Subcutaneous abdominal adipose tissue (tissue), 5 donors: Measurements from ENCODE around the gene ZDHHC3.

Experiments used
- H3K27ac ChIP-seq: one replicate; pipeline ENCODE4 v1.7.0; 2013; ENCODE audit warnings: low read depth, mild to moderate bottlenecking, inconsistent platforms, low read length, moderate library complexity
- H3K27me3 ChIP-seq, 5 donors: one replicate each; pipeline ENCODE4 v1.7.0; 2013; ENCODE audit warnings: low read length in 5 of 5, inconsistent platforms in 1 of 5; ENCODE audit not compliant: control insufficient read depth in 5 of 5, insufficient read depth in 4 of 5
- H3K36me3 ChIP-seq, 5 donors: one replicate each; pipeline ENCODE4 v1.7.0; 2013; ENCODE audit warnings: low read length in 5 of 5; ENCODE audit not compliant: control insufficient read depth in 5 of 5, insufficient read depth in 5 of 5
- H3K4me1 ChIP-seq, 5 donors: one replicate each; pipeline ENCODE4 v1.7.0; 2013; ENCODE audit warnings: low read length in 5 of 5, mild to moderate bottlenecking in 3 of 5, moderate library complexity in 1 of 5; ENCODE audit not compliant: control insufficient read depth in 5 of 5, insufficient read depth in 5 of 5
- H3K4me3 ChIP-seq, 5 donors: one replicate each; pipeline ENCODE4 v1.7.0; 2013; ENCODE audit warnings: low read length in 5 of 5, low read depth in 1 of 5
- H3K9ac ChIP-seq, 5 donors: one replicate each; pipeline ENCODE4 v1.7.0; 2013; ENCODE audit warnings: low read length in 5 of 5, mild to moderate bottlenecking in 4 of 5, moderate library complexity in 3 of 5
- H3K9me3 ChIP-seq, 5 donors: one replicate each; pipeline ENCODE4 v1.7.0; 2013; ENCODE audit warnings: low read length in 5 of 5; ENCODE audit not compliant: control insufficient read depth in 5 of 5
- donor health status: healthy.
- donor health status: healthy.
- donor health status: healthy.
- donor health status: healthy.
- donor health status: healthy.

The ZDHHC3 gene

GRCh38 chr3:44907612-44908011 is 68.4 kb downstream of the ZDHHC3 start:
- Histone ChIP-seq H3K4me3 (no peak overlapping the region), H3K4me1 (no peaks in the 10 kb centered on the region), H3K27ac (no peak overlapping the region), H3K27me3 (peaks cover 0 to 12% (median 9%) of the 10 kb centered on the region in 5 donors), H3K9me3 (no peaks in the 10 kb centered on the region), H3K36me3 (no peaks in the 10 kb centered on the region), H3K9ac (no peak overlapping the region)

GRCh38 chr3:44906997-44907396 is 69.0 kb downstream of the ZDHHC3 start:
- H3K4me3 ChIP-seq, result no peak overlapping the region
- H3K27me3 ChIP-seq, result peaks cover 0 to 12% (median 9%) of the 10 kb centered on the region in 5 donors
- H3K36me3 ChIP-seq, result no peaks in the 10 kb centered on the region
- no peaks in the 10 kb centered on the region for H3K4me1 ChIP-seq
- H3K9me3 ChIP-seq, result no peaks in the 10 kb centered on the region
- no peak overlapping the region for H3K27ac ChIP-seq
- H3K9ac ChIP-seq, result no peak overlapping the region

GRCh38 chr3:44905446-44906157 is 70.4 kb downstream of the ZDHHC3 start:
- Histone ChIP-seq H3K4me1 (no peaks in the 10 kb centered on the region), H3K9me3 (no peaks in the 10 kb centered on the region), H3K27me3 (peaks cover 0 to 21% (median 11%) of the 10 kb centered on the region in 5 donors), H3K9ac (no peak overlapping the region), H3K4me3 (no peak overlapping the region), H3K27ac (no peak overlapping the region), H3K36me3 (no peaks in the 10 kb centered on the region)

- Histone ChIP-seq H3K4me1 (no peaks in the 10 kb centered on the region), H3K36me3 (no peaks in the 10 kb centered on the region), H3K27ac (no peak overlapping the region), H3K9ac (no peak overlapping the region), H3K9me3 (no peaks in the 10 kb centered on the region), H3K4me3 (no peak overlapping the region), H3K27me3 (peaks cover 5 to 35% (median 21%) of the 10 kb centered on the region in 5 donors)
Observed at GRCh38 chr3:44903751-44904150, 72.2 kb downstream of the ZDHHC3 start.

GRCh38 chr3:44903314-44903713 is 72.7 kb downstream of the ZDHHC3 start:
- H3K4me1 ChIP-seq, result no peaks in the 10 kb centered on the region
- H3K36me3 ChIP-seq, result no peaks in the 10 kb centered on the region
- no peaks in the 10 kb centered on the region for H3K9me3 ChIP-seq
- H3K4me3 ChIP-seq, result no peak overlapping the region
- no peak overlapping the region for H3K27ac ChIP-seq
- H3K9ac ChIP-seq, result no peak overlapping the region
- peaks cover 5 to 39% (median 26%) of the 10 kb centered on the region in 5 donors for H3K27me3 ChIP-seq

GRCh38 chr3:44902628-44903027 is 73.3 kb downstream of the ZDHHC3 start:
- Histone ChIP-seq H3K27ac (no peak overlapping the region), H3K9me3 (no peaks in the 10 kb centered on the region), H3K27me3 (peaks cover 5 to 36% (median 27%) of the 10 kb centered on the region in 5 donors), H3K9ac (no peak overlapping the region), H3K4me3 (no peak overlapping the region), H3K4me1 (no peaks in the 10 kb centered on the region), H3K36me3 (no peaks in the 10 kb centered on the region)

GRCh38 chr3:44899683-44900367 is 76.1 kb downstream of the ZDHHC3 start:
- no peaks in the 10 kb centered on the region for H3K36me3 ChIP-seq
- no peak overlapping the region for H3K27ac ChIP-seq
- H3K9ac ChIP-seq, result no peak overlapping the region
- H3K4me3 ChIP-seq, result no peak overlapping the region
- no peaks in the 10 kb centered on the region for H3K9me3 ChIP-seq
- peaks cover 5 to 33% (median 23%) of the 10 kb centered on the region in 5 donors for H3K27me3 ChIP-seq
- H3K4me1 ChIP-seq, result no peaks in the 10 kb centered on the region

GRCh38 chr3:44896440-44896839 is 79.5 kb downstream of the ZDHHC3 start:
- Histone ChIP-seq H3K27me3 (peaks cover 5 to 30% (median 13%) of the 10 kb centered on the region in 5 donors), H3K36me3 (no peaks in the 10 kb centered on the region), H3K9me3 (no peaks in the 10 kb centered on the region), H3K4me3 (no peak overlapping the region), H3K27ac (no peak overlapping the region), H3K9ac (no peak overlapping the region), H3K4me1 (no peaks in the 10 kb centered on the region)

GRCh38 chr3:44894485-44894884 is 81.5 kb downstream of the ZDHHC3 start:
- no peak overlapping the region for H3K4me3 ChIP-seq
- H3K27ac ChIP-seq, result no peak overlapping the region
- H3K36me3 ChIP-seq, result no peaks in the 10 kb centered on the region
- no peaks in the 10 kb centered on the region for H3K4me1 ChIP-seq
- no peaks in the 10 kb centered on the region for H3K9me3 ChIP-seq
- no peak overlapping the region for H3K9ac ChIP-seq
- peaks cover 0 to 14% (median 6%) of the 10 kb centered on the region in 5 donors for H3K27me3 ChIP-seq

GRCh38 chr3:44893097-44893496 is 82.9 kb downstream of the ZDHHC3 start:
- no peak overlapping the region for H3K27ac ChIP-seq
- no peaks in the 10 kb centered on the region for H3K36me3 ChIP-seq
- no peak overlapping the region for H3K4me3 ChIP-seq
- H3K4me1 ChIP-seq, result no peaks in the 10 kb centered on the region
- H3K9ac ChIP-seq, result no peak overlapping the region
- H3K9me3 ChIP-seq, result no peaks in the 10 kb centered on the region
- H3K27me3 ChIP-seq, result peaks cover 0 to 3% (median 0%) of the 10 kb centered on the region in 5 donors
